ENCODE data around the gene PIGQ.

PIGQ gene

GRCh38 chr16:546909-547770 is 22.6 kb upstream of the PIGQ start:
- Histone ChIP-seq H3K36me3 (ENCODE audit: low read depth) (peaks cover 9% of the 10 kb centered on the region), H3K27ac (ENCODE audit: poor library complexity, severe bottlenecking) (no peak overlapping the region), H3K9me3 (ENCODE audit: severe bottlenecking) (no peaks in the 10 kb centered on the region), H3K4me3 (ENCODE audit: severe bottlenecking) (no peak overlapping the region), H3K4me1 (ENCODE audit: insufficient read depth, poor library complexity, severe bottlenecking) (no peaks in the 10 kb centered on the region), H3K27me3 (ENCODE audit: insufficient read depth, poor library complexity, severe bottlenecking) (no peaks in the 10 kb centered on the region)
- peak; percentile 58 for ATAC-seq (ENCODE audit: low read depth)
- no peak for DNase-seq (ENCODE audit: low spot score)
- TF ChIP-seq CTCF (IDR thresholded peaks at IDR 0.05; ENCODE audit: poor library complexity, severe bottlenecking): peak; percentile 53

- DNase-seq (ENCODE audit: low spot score) (no peak), ATAC-seq (ENCODE audit: low read depth) (no peak)
- Histone ChIP-seq H3K27ac (ENCODE audit: poor library complexity, severe bottlenecking) (no peak overlapping the region), H3K4me1 (ENCODE audit: insufficient read depth, poor library complexity, severe bottlenecking) (no peaks in the 10 kb centered on the region), H3K9me3 (ENCODE audit: severe bottlenecking) (no peaks in the 10 kb centered on the region), H3K36me3 (ENCODE audit: low read depth) (peaks cover 12% of the 10 kb centered on the region), H3K27me3 (ENCODE audit: insufficient read depth, poor library complexity, severe bottlenecking) (no peaks in the 10 kb centered on the region), H3K4me3 (ENCODE audit: severe bottlenecking) (no peak overlapping the region)
- no peak for TF ChIP-seq CTCF (IDR thresholded peaks at IDR 0.05; ENCODE audit: poor library complexity, severe bottlenecking)
These were observed 21.2 kb upstream of the PIGQ start for GRCh38 chr16:548586-548985.

GRCh38 chr16:549544-550263 is 20.1 kb upstream of the PIGQ start:
- H3K36me3 ChIP-seq (ENCODE audit: low read depth): peaks cover 12% of the 10 kb centered on the region

DNA sequence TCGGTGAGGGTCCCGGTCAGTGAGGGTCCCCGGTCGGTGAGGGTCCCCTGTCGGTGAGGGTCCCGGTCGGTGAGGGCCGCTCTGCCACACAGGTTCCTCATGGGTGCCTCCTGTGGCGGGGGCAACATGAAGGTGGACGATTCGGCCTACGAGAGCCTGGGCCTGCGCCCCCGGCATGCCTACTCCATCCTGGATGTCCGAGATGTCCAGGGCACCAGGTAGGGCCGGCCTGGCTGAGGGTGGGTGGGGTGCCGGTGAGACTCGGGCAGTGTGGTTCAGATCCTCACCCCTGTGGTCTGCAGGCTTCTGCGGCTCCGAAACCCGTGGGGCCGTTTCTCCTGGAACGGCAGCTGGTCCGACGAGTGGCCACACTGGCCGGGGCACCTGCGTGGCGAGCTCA is 18.6 kb upstream of the PIGQ start:
- ATAC-seq (ENCODE audit: low read depth): no peak
- no peak overlapping the region for H3K27ac ChIP-seq (ENCODE audit: poor library complexity, severe bottlenecking)
- no peak for TF ChIP-seq CTCF (IDR thresholded peaks at IDR 0.05; ENCODE audit: poor library complexity, severe bottlenecking)
- no peaks in the 10 kb centered on the region for H3K9me3 ChIP-seq (ENCODE audit: severe bottlenecking)
- peaks cover 12% of the 10 kb centered on the region for H3K36me3 ChIP-seq (ENCODE audit: low read depth)
- no peak for DNase-seq (ENCODE audit: low spot score)
- no peak overlapping the region for H3K4me3 ChIP-seq (ENCODE audit: severe bottlenecking)
- H3K27me3 ChIP-seq (ENCODE audit: insufficient read depth, poor library complexity, severe bottlenecking): no peaks in the 10 kb centered on the region
- H3K4me1 ChIP-seq (ENCODE audit: insufficient read depth, poor library complexity, severe bottlenecking): no peaks in the 10 kb centered on the region

More at GRCh38 chr16:549544-550263, 20.1 kb upstream of the PIGQ start:
- Histone ChIP-seq H3K4me1 (ENCODE audit: insufficient read depth, poor library complexity, severe bottlenecking) (no peaks in the 10 kb centered on the region), H3K27ac (ENCODE audit: poor library complexity, severe bottlenecking) (no peak overlapping the region), H3K4me3 (ENCODE audit: severe bottlenecking) (no peak overlapping the region), H3K27me3 (ENCODE audit: insufficient read depth, poor library complexity, severe bottlenecking) (no peaks in the 10 kb centered on the region), H3K9me3 (ENCODE audit: severe bottlenecking) (no peaks in the 10 kb centered on the region)
- no peak for TF ChIP-seq CTCF (IDR thresholded peaks at IDR 0.05; ENCODE audit: poor library complexity, severe bottlenecking)
- DNase-seq (ENCODE audit: low spot score) (no peak), ATAC-seq (ENCODE audit: low read depth) (no peak)
